SK-N-SH (cell line): ENCODE measurements around the gene KCNIP4. TPM values are rescaled to one million over a fixed set of nuclear protein-coding genes. Genes with fewer than 3 reads are reported as not detected.

Source experiments
- CTCF ChIA-PET: fragments of 300-600, 350-600 bp; formaldehyde crosslinking; extraction: SDS; loops from one replicate; lab custom pipeline; 2021; lab: Yijun Ruan, JAX
- POLR2A ChIA-PET: fragments of 350-600 bp; sonication (Branson Sonifier 250); formaldehyde crosslinking; extraction: SDS; loops from one replicate; lab custom pipeline; 2020; ENCODE audit warnings: antibody characterized with exemption, inconsistent platforms; lab: Yijun Ruan, JAX
- DNase-seq: peaks from one replicate; pipeline ENCODE4 v3.0.0; 2012
- H2AFZ ChIP-seq: fragments of 200-600 bp; sonication (generic); 2 replicates; pipeline ENCODE4 v1.8.1; 2016; ENCODE audit warnings: antibody characterized with exemption, mild to moderate bottlenecking, low read depth
- H3F3A ChIP-seq: fragments of 200-600 bp; sonication (generic); replicated peaks from 2 replicates; pipeline ENCODE3; 2016; ENCODE audit warnings: antibody characterized with exemption, mild to moderate bottlenecking; ENCODE audit not compliant: insufficient read depth
- H3K27ac ChIP-seq, 2 experiments: fragments of 200-500 bp in 1 of 2; fragments of 200-600 bp in 1 of 2; sonication (Bioruptor generic) in 1 of 2; sonication (generic), shearing (Covaris generic) in 1 of 2; 2 replicates each; pipeline versions ENCODE4 v1.5.1 to v1.6.1; 2014 to 2016; ENCODE audit warnings: low read depth in 2 of 2, inconsistent platforms in 1 of 2, low read length in 1 of 2, mild to moderate bottlenecking in 1 of 2, mixed read lengths in 1 of 2
- H3K27me3 ChIP-seq: fragments of 200-600 bp; sonication (generic), shearing (Covaris generic); 2 replicates; pipeline ENCODE4 v1.6.1; 2016; ENCODE audit warnings: mixed run types; ENCODE audit not compliant: insufficient read depth
- H3K36me3 ChIP-seq, 2 experiments: fragments of 200-500 bp in 1 of 2; fragments of 200-600 bp in 1 of 2; sonication (Bioruptor generic) in 1 of 2; sonication (generic) in 1 of 2; replicated peaks in 1 of 2; 2 replicates each; pipeline versions ENCODE3 to v1.5.1; 2014 to 2016; ENCODE audit warnings: low read length in 1 of 2, mild to moderate bottlenecking in 1 of 2; ENCODE audit not compliant: insufficient read depth in 2 of 2, control insufficient read depth in 1 of 2
- H3K4me1 ChIP-seq, 2 experiments: fragments of 200-500 bp in 1 of 2; fragments of 200-600 bp in 1 of 2; sonication (Bioruptor generic) in 1 of 2; sonication (generic), shearing (Covaris generic) in 1 of 2; 2 replicates each; pipeline versions ENCODE4 v1.5.1 to v1.6.1; 2014 to 2016; ENCODE audit warnings: low read depth in 1 of 2, low read length in 1 of 2, mixed run types in 1 of 2; ENCODE audit not compliant: insufficient read depth in 2 of 2, control insufficient read depth in 1 of 2
- H3K4me2 ChIP-seq: fragments of 200-600 bp; sonication (generic), shearing (Covaris generic); 2 replicates; pipeline ENCODE4 v1.6.1; 2017; ENCODE audit warnings: mixed run types
- H3K4me3 ChIP-seq, 2 experiments: fragments of 200-500 bp in 1 of 2; fragments of 200-600 bp in 1 of 2; sonication (Bioruptor generic) in 1 of 2; sonication (generic), shearing (Covaris generic) in 1 of 2; 2 replicates each; pipeline versions ENCODE4 v1.5.1 to v1.8.1; 2014 to 2016; ENCODE audit warnings: low read depth in 2 of 2, inconsistent platforms in 1 of 2, low read length in 1 of 2, mild to moderate bottlenecking in 1 of 2, mixed read lengths in 1 of 2, moderate library complexity in 1 of 2
- H3K79me2 ChIP-seq: fragments of 200-600 bp; sonication (generic); 2 replicates; pipeline ENCODE4 v1.8.1; 2017; ENCODE audit warnings: mild to moderate bottlenecking; ENCODE audit not compliant: insufficient read depth
- H3K9ac ChIP-seq: fragments of 200-600 bp; sonication (generic); 2 replicates; pipeline ENCODE4 v1.6.1; 2017; ENCODE audit warnings: mixed run types
- H3K9me2 ChIP-seq: fragments of 200-600 bp; sonication (generic); 2 replicates; pipeline ENCODE4 v1.6.1; 2017; ENCODE audit warnings: mixed run types
- H3K9me3 ChIP-seq: fragments of 200-600 bp; sonication (generic); 2 replicates; pipeline ENCODE4 v1.6.1; 2017; ENCODE audit warnings: mixed run types, mild to moderate bottlenecking, moderate library complexity
- H4K20me1 ChIP-seq: fragments of 200-600 bp; sonication (generic); 2 replicates; pipeline ENCODE4 v1.6.1; 2017; ENCODE audit warnings: mild to moderate bottlenecking, mixed run types; ENCODE audit not compliant: insufficient read depth
- ELF1 ChIP-seq: IDR thresholded peaks from 2 replicates; pipeline ENCODE4 v1.4.0; 2012
- EP300 ChIP-seq, 2 experiments: IDR thresholded peaks; 2 replicates each; pipeline versions ENCODE4 v1.4.0 to v1.6.1; 2012; ENCODE audit warnings: borderline replicate concordance in 1 of 2, low read depth in 1 of 2, low read length in 1 of 2
- EZH2phosphoT487 ChIP-seq: fragments of 200-600 bp; sonication (generic); IDR thresholded peaks from 2 replicates; pipeline ENCODE4 v1.6.1; 2017; ENCODE audit warnings: low read depth, mixed run types, mild to moderate bottlenecking, antibody characterized with exemption, moderate library complexity, borderline replicate concordance
- FOSL2 ChIP-seq: IDR thresholded peaks from 2 replicates; pipeline ENCODE4 v1.4.0; 2012; ENCODE audit warnings: low read depth, mild to moderate bottlenecking, moderate library complexity, borderline replicate concordance
- FOXJ3 ChIP-seq: sonication (generic); formaldehyde crosslinking; IDR thresholded peaks from 2 replicates; pipeline ENCODE4 v1.5.1; 2020; ENCODE audit warnings: mild to moderate bottlenecking, missing genetic modification reagents
- GABPA ChIP-seq: IDR thresholded peaks from 2 replicates; pipeline ENCODE4 v1.4.0; 2012; ENCODE audit warnings: low read depth, mild to moderate bottlenecking
- MAX ChIP-seq: IDR thresholded peaks from 2 replicates; pipeline ENCODE4 v1.4.0; 2012; ENCODE audit warnings: low read depth
- NFIC ChIP-seq: IDR thresholded peaks from 2 replicates; pipeline ENCODE4 v1.4.0; 2012; ENCODE audit warnings: borderline replicate concordance
- PBX3 ChIP-seq: IDR thresholded peaks from 2 replicates; pipeline ENCODE4; 2012
- RCOR1 ChIP-seq: fragments of 150-350 bp; IDR thresholded peaks from 2 replicates; pipeline ENCODE4 v1.6.1; 2017; ENCODE audit warnings: antibody characterized with exemption, low read length
- RFX5 ChIP-seq: IDR thresholded peaks from 2 replicates; pipeline ENCODE4 v1.6.1; 2012; ENCODE audit warnings: mild to moderate bottlenecking, improper control_type of control experiment, low read length
- SIN3A ChIP-seq: IDR thresholded peaks from 2 replicates; pipeline ENCODE4 v1.6.1; 2012; ENCODE audit warnings: low read depth, mild to moderate bottlenecking, low read length, moderate library complexity, borderline replicate concordance
- TAF1 ChIP-seq: IDR thresholded peaks from 2 replicates; pipeline ENCODE4 v1.6.1; 2012; ENCODE audit warnings: low read depth, mild to moderate bottlenecking, low read length, moderate library complexity, borderline replicate concordance
- TEAD4 ChIP-seq: IDR thresholded peaks from 2 replicates; pipeline ENCODE4 v1.4.0; 2012; ENCODE audit warnings: mild to moderate bottlenecking, borderline replicate concordance; ENCODE audit not compliant: insufficient read depth
- YY1 ChIP-seq: IDR thresholded peaks from 2 replicates; pipeline ENCODE4 v1.4.0; 2012; ENCODE audit warnings: low read depth, mild to moderate bottlenecking
- WGBS: methylation state at CpG from one replicate; pipeline ENCODE4 v1.1.6; 2017; ENCODE audit warnings: low lambda C conversion rate; 5-methylcytosine and 5-hydroxymethylcytosine counted together
- polyA plus RNA-seq, 3 experiments: library from polyadenylated mRNA; depleted of rRNA; stranded (reverse); fragments of >200 nt; gene quantifications; 2 replicates each; pipeline ENCODE4 v1.2.3, GENCODE V29; 2012
- TF ChIP-seq, protein P1 (sequence below): fragments of 150-350 bp; IDR thresholded peaks from 2 replicates; pipeline ENCODE4 v1.6.1; 2017; ENCODE audit warnings: antibody characterized with exemption, low read length, low read depth, borderline replicate concordance
- TF ChIP-seq, protein P2 (sequence below): fragments of 150-350 bp; IDR thresholded peaks from 2 replicates; pipeline ENCODE4 v1.6.1; 2016; ENCODE audit warnings: mild to moderate bottlenecking, low read depth, low read length
- TF ChIP-seq, protein P3 (sequence below): IDR thresholded peaks from 2 replicates; pipeline ENCODE4 v1.4.0; 2012; ENCODE audit warnings: low read depth, borderline replicate concordance

The KCNIP4 gene
- polyA plus RNA-seq, 1 of the 3 experiments (the other 2 are of a cell fraction): 0.18 TPM

DNA sequence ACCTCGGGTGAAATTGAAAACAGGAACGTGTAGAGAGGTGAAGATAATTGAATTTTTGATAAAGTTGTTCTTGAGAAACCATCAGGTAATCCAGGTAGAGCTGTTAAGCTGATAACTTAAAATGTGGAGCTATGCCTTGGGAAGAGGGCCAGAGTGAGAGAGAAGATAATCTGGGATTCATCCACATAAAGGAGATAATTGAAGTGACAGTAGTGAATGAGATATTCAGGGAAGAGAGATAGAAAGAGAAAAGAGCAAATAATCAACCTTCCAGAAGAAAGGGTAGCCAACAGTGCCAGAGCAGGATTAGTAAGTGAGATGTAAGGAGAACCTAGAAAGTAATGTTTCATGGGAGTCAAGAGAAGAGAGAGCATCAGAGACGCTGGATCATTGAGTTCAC is 950.7 kb downstream of the KCNIP4 start:
- H3K27ac ChIP-seq: no peak overlapping the region
- CTCF ChIA-PET: no interaction called here
- H3K9ac ChIP-seq: no peak overlapping the region
- H3K79me2 ChIP-seq: no peaks in the 10 kb centered on the region
- TF ChIP-seq GABPA (no peak), FOSL2 (no peak), FOXJ3 (CRISPR knock-in tag) (no peak), TAF1 (no peak), TEAD4 (no peak), MAX (no peak), YY1 (no peak), RFX5 (no peak), SIN3A (no peak), EZH2phosphoT487 (no peak), PBX3 (no peak), ELF1 (no peak), NFIC (no peak), EP300 (IDR thresholded peaks at IDR 0.05; ENCODE audit: borderline replicate concordance in 1 of 2, low read depth in 1 of 2, low read length in 1 of 2) (no peak), RCOR1 (no peak)
- TF ChIP-seq, protein P1, sequence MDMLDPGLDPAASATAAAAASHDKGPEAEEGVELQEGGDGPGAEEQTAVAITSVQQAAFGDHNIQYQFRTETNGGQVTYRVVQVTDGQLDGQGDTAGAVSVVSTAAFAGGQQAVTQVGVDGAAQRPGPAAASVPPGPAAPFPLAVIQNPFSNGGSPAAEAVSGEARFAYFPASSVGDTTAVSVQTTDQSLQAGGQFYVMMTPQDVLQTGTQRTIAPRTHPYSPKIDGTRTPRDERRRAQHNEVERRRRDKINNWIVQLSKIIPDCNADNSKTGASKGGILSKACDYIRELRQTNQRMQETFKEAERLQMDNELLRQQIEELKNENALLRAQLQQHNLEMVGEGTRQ: no peak
- TF ChIP-seq, protein P2, sequence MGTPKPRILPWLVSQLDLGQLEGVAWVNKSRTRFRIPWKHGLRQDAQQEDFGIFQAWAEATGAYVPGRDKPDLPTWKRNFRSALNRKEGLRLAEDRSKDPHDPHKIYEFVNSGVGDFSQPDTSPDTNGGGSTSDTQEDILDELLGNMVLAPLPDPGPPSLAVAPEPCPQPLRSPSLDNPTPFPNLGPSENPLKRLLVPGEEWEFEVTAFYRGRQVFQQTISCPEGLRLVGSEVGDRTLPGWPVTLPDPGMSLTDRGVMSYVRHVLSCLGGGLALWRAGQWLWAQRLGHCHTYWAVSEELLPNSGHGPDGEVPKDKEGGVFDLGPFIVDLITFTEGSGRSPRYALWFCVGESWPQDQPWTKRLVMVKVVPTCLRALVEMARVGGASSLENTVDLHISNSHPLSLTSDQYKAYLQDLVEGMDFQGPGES: no peak
- TF ChIP-seq, protein P3, sequence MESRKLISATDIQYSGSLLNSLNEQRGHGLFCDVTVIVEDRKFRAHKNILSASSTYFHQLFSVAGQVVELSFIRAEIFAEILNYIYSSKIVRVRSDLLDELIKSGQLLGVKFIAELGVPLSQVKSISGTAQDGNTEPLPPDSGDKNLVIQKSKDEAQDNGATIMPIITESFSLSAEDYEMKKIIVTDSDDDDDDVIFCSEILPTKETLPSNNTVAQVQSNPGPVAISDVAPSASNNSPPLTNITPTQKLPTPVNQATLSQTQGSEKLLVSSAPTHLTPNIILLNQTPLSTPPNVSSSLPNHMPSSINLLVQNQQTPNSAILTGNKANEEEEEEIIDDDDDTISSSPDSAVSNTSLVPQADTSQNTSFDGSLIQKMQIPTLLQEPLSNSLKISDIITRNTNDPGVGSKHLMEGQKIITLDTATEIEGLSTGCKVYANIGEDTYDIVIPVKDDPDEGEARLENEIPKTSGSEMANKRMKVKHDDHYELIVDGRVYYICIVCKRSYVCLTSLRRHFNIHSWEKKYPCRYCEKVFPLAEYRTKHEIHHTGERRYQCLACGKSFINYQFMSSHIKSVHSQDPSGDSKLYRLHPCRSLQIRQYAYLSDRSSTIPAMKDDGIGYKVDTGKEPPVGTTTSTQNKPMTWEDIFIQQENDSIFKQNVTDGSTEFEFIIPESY: no peak
- 24% methylated on average over 3 of the region's 3 CpGs for WGBS
- no peaks in the 10 kb centered on the region; a peak in 1 of 4 replicates for H3K4me1 ChIP-seq
- no peaks in the 10 kb centered on the region for H3K36me3 ChIP-seq
- no peaks in the 10 kb centered on the region for H3K9me3 ChIP-seq
- H3K4me3 ChIP-seq: no peak overlapping the region
- no peaks in the 10 kb centered on the region for H3F3A ChIP-seq
- H2AFZ ChIP-seq: no peak overlapping the region
- no peaks in the 10 kb centered on the region for H3K9me2 ChIP-seq
- POLR2A ChIA-PET: no interaction called here
- no peak for DNase-seq
- H3K4me2 ChIP-seq: no peak overlapping the region
- no peaks in the 10 kb centered on the region for H4K20me1 ChIP-seq
- no peaks in the 10 kb centered on the region for H3K27me3 ChIP-seq
